DMS 273 (cell line): ENCODE data around the gene YARS1.

Source experiments
- DNase-seq: peaks from one replicate; lab custom pipeline; 2025; ENCODE audit not compliant: unreplicated experiment; lab: John Stamatoyannopoulos, UW

Gene YARS1

DNA sequence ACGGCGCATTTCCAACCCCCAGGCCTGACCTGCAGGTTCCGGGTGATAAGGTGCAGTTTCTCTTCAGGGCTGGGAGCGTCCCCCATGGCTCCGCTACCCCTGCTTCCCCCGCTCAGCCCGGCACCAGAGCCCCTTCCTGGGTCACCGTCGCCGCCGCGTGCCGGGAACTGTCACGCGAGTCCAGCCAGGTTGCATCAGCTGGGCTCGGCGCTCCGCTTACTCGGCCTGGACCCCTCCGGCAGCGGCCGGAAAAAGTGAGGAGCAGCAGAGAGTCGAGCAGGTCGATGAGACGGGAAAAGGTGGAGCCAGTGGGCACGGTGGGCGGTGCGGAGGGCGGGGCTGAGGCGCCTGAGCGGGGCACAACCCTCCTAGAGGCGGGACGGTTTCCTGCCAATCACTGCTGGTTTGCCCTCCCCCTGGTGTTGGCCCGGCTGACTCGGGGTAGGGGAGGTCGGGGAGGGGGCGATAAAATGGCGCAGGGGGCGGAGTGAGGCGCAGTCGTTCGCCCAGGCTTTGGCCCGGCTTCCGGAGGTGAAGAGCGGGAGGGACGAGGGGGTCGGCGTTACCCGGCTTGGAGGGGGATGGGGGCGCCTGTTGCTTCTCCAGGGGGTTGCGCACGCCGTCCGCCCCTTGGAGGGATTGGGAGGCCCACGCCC, at the start of gene YARS1, which contains the start of gene S100PBP:
Gene YARS1, minus strand, starts transcription at position 200 of the 656 bp plus-strand sequence. Its CDS starts 114 bp downstream, at position 86.
Gene S100PBP, plus strand, starts transcription at position 495 of the 656 bp plus-strand sequence. CDS start 8,447 bp downstream, outside the sequence.
- DNase-seq = peak; percentile 99

DNA sequence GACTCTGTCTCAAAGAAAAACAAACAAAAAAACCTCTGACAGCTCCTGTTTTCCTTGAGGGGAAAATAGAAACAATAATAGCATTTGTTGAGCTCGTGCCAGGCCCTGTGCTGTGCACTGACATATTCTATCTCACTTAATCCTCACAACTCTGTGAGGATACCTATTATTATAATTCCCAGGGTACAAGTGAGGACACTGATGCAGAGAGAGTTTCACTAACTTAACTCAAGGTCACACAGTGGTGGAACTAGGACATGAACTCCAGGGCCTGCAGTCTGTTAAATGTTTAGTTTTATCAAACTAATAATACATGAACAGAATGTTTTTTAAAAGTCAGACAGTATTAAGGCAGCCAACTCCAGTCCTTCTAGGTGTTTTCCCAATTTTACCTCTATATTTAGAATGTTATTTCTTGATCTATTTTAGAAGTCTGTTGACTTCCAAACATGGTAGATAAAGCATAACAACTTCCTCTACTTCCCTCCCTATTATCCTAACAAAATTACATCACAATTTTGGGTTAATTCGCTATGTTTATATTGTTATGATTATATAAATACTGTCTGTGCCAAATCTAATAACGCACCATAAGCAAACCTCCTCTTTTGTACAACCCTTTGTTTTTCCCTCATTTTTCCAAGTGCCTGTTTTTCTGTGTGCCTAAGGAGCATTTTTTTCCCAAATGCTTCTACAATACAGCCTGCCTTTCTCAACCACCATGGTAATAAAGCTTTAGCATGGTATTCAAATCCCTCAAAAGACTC, 48.7 kb upstream of the YARS1 start:
- no peak for DNase-seq

DNA sequence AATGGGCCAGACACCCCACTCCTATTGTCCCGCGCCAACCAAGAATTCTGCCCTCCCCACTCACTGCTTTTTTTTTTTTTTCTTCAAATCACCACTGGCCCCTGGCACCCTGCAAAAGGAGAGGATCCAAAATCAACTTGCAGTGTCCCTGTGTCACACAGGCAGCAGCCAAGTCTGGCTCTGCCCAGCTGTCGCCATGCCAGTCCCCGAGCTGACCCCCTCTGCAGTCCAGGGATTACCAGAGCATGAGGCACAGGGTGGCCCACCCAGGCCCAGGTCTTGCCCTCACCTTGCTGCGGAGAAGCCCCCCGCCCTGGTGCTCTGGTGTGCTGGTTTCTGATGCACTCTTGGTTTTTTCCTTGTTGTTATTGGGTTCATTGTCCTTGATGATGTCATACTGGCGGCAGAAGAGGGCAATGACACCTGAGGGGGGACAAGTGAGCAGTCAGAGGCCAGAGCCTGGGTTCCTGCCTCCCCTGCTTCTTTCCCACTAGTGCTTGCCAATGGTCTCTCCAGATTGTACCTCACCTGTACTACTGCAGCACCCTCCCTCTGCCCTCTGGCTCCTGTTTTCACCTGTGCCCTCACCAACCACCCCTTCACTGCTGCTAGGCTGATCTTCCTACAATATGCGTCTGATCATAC, 47.3 kb upstream of the YARS1 start:
- DNase-seq = no peak

DNA sequence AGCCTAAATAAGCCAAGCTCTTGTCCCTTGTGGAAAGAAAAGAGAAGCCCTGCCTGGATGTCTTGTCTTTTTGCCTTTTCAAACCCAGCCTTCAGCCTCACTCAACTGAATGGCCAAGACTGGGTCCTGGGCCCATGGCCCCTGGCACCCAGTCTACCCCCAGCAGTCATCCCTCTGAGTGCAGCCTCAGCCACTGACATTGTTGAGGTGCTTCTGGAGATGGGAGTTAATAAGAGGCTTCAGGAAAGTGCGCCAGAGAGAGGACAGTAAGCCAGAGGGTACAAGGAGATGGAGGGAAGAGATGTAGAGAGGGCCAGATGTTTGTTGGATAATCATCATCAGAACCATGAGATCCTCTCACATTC, 46.7 kb upstream of the YARS1 start:
- no peak for DNase-seq

DNA sequence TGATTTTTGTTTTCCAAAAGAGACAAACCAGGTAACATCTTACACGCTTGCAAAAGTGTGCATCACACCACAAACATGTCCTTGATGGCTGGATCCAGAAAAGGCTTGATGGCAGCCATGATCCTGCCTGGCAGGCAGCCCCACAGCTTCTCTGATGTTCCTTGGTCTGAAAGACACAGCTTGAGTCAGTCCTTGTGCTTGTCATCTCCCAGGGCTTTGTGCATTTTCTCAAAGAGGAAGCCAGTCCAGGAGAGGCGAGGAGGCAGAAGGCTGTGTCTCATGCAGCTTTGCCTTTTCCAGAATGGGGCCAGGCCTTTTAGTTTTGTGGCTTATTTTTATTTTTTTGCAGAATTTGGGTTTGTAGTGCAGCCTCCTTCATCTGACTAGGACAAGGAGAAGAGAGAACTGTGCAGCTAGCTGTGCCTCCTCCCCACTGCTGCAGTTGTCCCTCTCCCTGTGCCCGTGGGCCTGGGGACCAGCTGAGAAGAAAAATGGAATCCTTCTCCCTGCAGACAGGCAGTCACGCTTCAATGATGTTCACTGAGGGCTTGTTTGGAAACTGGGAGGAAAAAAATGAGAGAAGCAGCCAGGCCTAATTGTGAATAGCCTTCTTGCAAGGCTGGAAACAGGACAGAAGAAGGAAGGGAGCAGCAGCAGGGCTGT, 46.2 kb upstream of the YARS1 start:
- DNase-seq = no peak

DNA sequence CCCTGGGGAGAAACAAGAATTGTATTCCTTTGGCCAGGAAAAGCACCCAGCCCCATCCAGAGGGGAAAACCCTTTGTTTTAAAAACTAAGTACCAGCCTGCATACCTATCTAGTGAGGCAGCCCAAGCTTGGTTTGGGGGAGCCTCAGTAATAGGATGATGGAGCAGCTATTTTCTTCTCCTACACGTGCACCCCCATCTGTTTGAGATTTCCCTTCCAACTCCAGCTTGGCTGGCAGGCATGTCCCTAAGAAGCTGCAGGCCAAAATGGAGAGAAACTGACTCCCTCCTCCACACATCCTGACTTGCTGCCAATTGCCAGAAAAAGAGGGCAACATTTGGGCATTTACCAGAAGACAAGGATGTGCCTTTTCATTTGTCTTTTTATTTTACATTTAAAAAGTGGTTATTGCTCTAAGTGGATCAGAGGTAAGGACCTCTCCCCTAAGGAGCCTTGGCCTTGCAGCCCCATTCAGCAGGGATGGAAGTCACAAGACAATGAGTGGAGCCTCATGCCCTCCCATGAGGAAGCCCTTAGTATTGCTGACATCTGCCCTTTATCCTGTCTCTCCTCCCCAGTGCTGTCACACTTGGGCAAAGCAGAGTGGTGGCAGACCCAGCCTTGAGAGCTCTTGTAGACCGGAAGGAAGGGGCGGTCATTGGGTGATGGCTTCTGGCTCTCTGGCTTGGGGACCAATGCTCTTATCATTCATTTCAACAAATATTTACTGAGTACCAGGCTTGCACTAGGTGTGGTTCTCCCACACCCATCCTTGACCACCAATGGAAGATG, 44.9 kb upstream of the YARS1 start:
- peak; percentile 19 for DNase-seq

DNA sequence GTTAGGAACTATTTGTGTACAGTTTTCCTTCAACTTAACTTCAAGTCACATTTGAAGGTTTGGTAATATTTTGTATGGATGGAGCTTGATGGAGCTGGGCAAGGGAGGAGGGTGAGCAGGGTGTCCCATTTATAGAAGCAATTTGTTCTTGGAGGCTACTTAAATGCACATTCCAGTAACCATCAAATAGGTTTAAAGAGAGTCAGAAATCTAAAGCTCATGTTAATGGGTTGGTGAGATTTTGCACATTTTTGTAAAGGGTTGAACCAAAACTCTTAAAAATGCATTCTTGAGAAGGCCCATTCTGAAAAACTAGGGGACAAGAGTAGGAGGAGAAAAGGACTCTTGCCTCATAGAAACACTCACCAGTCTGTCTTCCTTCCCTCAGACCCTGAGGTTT, 43.4 kb upstream of the YARS1 start:
- DNase-seq = no peak

DNA sequence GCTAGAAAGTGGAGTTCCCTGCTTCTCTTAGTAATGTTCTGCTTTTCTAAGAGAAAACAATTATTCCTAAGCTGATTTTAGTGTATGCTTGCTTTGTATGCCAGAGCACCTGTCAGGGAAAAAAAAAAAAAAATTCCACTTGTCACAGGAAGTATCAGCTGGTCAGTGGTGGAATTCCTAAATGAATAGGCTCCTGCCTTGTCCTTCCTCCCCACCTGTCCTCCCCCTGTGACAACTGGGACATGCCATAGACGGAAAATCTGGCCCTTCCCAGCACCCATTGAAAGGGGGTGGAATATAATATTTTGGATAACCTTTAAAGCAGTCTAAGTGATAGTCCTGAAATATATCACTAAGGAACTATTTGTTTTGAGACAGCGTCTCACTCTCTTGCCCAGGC, 42.8 kb upstream of the YARS1 start:
- no peak for DNase-seq

DNA sequence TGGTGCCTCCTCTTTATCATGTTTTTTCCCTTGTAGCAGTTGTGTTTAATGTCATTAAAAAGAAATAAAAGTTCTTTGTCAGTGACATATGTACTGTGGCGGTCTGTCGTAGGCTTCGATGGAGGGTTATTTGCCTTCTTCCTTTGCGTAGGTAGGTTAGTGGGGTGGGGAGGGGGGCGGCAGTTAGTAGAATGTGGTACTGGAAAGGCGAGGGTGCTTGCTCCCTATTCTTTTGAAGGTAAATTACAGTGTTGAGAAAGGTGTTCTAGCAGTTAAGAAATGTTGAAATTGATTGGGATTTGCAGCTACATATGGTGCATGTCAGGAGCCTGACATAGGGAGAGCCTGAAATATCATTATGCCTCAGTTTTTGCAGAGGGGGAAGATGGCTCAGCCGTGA, 41.6 kb upstream of the YARS1 start:
- DNase-seq = no peak

DNA sequence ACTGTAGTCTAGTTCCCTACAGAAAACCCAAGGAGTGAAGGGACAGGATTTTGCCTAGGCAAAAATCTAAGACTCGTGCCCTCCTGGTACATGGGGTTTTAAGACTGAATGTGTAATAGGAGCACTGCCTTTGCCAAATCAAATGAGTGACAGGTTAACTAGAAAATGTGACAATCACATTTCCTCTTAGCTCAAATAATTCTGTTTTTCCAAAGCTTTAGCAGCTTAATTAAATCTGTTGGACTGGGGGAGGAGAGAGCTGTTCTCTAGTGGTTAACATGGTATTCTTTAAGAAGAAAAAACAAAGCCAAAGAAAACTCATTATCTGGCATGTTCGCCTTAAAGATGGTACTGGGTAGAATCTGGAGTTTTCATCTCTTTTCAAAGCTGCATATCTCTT, 41.0 kb upstream of the YARS1 start:
- no peak for DNase-seq

DNA sequence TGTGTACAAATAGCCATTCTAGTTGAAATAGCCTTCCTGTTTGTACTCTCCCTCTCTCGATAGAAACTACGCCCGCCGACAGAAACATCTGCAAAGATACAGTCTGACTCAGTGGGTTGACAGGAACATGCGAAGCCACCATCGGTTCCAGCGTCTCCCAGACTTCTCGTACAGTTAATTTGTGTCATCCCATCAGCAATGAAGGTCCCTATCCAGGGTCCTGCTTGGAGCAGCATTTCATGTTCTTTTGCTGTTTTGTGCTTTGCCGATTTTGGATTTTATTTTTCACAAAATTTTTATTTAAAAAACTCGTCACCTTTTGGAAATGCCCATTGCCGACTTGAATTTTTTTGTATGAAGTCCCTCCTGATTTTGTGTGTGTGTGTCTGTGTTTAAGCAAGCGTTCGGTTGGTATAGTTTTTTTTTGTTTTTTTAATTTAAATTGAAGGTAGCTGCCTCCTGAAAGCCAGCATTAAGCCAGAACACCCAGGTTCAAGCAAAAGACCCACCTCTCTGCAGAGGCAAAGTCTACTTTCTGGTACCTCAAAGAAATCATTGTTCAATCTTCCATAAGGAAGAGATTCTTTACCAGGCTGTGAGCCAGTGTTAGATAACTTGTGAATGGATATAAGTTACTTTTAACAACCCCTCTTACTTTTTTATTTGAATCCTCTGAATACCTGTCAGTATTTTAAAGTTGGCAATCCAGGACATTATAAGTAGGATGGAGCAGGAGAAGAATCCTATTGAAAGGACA, 38.9 kb upstream of the YARS1 start:
- DNase-seq = no peak

DNA sequence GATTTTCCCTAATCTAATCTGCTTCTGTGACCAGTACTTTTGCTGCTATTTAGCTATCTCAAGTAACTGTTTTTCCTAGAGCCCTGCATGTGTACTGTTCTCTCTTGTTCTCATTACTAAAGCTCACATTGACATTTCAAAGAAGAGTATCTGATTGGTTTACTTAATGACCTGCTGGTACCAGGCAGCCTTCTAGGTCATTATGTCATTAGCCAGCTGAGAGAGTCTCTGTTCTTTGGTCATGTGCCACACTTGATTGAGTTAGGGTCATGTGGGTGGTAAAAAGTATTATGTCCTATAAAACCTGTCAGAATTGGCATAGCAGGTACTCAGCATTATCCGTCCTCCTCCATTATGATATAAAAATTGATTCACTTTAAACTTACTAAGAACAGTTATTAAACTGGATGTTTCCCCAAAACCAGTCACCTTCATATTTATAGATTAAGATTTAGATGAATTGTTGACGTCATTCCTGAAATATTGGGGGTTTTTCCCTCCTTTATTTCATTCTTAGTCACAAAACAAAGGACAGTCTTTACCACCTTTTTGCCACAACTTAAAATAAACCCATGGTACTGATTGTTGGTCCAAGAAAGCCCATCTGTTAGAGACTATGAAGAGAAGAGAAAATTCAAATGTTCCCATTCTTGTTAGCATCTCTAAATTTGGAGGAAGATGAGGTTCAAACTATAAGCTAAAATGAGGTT, 31.4 kb upstream of the YARS1 start:
- DNase-seq = no peak

DNA sequence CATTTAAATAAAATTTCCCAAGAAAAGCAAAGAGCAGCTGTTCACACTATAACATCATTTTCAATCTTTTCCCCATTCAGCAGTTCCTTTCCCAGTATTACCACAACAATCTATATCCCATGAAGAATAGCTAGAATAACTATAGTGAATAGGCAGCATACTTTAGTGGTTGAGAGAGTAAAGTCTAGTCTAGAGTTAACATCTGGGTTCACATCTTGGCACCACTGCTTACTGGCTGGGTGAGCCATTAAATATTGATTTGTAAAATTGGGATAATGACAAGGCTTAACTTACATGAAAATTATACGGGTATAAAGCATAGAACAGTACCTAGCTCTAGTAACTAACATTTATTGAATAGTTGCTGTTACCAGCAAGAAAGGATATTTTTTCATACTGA, 14.7 kb upstream of the YARS1 start:
- no peak for DNase-seq

DNA sequence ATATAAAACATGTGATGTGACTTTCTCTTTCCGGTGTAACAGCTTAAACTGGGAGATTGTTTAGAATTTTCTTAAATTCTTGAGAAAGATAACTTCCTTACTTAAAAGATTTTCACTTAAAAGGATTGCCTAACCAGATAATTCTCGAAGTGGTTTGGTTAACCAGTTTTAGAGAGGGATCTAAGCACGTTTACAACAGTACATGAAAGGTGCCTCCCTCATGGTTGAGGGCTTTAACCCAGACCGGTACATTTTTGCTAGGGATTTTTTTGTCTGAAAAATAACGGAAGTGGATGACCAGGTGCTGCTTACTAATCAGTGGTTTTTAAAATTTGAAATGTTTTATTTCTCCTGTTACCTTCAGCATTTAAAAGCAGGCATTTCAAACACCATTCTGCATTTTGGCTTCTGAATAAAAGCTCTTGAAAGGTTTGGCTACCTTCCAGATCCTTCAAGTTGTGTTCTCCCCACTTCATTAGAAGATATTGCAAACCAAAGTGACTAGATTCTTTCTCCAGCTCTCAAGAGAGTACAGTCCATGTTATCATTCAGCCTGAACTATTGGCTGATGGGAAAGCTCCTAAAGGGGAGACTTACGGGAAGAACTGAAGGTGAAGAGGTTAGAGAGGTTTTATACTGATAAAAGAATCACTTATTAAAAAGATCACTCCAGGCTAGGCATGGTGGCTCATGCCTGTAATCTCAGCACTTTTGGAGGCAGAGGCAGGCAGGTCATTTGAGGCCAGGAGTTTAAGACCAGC, 13.1 kb upstream of the YARS1 start:
- no peak for DNase-seq

DNA sequence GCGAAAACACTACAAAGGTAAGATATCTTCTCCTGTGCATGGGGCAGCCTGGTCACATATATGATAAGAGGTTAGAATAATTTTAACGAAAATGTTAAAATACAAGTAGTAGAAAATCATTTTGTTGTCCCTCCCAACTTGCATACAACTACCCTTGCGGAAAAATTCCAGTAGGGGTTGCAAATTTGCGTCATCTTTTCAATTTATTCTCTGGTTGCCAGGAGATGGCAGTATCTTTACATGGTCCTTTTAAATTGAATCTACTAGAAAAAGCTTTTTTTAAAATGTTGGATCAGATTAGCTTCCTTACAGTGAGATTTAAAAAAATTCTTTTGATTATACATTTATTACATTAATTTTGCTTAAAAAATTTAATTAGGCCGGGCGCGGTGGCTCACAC, 11.2 kb upstream of the YARS1 start:
- DNase-seq = peak; percentile 49

DNA sequence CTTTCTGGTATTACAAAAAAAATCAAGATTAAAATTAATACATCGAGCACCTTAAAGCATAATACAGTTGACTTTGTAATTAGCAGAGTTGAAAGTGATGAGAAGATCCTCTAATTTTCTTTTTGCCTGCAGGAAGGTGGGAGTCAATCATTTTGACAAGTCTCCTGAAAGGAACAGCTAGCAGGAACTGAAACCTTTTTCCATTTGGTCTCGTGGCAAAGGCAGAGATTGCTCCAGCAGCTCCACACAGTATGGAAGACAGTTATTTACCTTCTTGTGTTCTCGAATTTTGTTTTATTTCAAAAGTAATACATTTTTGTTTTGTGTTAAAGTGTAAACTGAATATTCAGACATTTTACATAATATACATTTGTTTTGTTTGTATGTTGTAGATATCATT, 8.0 kb upstream of the YARS1 start:
- DNase-seq = no peak

DNA sequence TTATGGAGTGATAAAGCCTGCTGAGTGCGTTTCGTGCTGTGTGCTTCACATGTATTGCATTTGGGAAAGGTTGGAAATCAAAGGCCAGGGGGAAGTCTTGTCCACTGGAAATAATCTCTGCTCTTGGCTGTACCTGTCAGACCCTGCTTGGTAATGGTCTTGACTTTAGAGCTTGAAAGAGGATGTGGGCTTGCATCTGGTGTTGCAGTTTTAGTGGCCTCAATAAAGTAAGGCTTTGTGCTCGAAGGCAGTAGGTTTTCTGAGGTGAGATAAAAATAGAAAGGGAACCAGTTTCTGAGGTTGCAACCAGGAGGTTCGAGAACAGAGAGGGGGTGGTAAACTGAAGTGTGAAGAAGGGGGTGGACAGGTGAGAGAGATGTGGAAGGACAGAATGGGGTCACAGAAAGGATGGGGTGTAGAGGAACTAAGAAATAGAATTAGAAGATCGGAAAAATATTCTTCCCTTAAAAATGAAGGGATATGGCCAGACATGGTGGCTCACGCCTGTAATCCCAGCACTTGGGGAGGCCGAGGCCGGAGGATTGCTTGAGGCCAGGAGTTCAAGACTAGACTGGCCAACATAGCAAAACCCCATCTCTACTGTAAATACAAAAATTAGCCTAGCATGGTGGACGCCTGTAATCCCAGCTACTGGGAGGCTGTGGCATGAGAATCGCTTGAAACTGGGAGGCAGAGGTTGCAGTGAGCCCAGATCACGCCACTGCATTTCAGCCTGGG, 1.8 kb upstream of the YARS1 start:
- DNase-seq = no peak
